Mucosa of descending colon (tissue), 3 donors: Measurements from ENCODE around the gene CERS5. TPM values are rescaled to one million over a fixed set of nuclear protein-coding genes. Genes with fewer than 3 reads are reported as not detected.

ENCODE experiments used
- ATAC-seq: fragments of 200-7000 bp; cut with Tn5 transposase; one replicate; pipeline ENCODE4 v1.9.1; 2020; ENCODE audit warnings: mild to moderate bottlenecking, moderate library complexity
- DNase-seq, 3 donors: peaks; one replicate each; pipeline ENCODE4 v3.0.0-alpha.2; 2020
- H3K36me3 ChIP-seq: fragments of 200-600 bp; one replicate; pipeline ENCODE4 v1.8.0; 2021; ENCODE audit warnings: low read depth, mild to moderate bottlenecking
- H3K4me1 ChIP-seq: fragments of 200-600 bp; one replicate; pipeline ENCODE4 v1.8.0; 2021; ENCODE audit warnings: low read depth, mild to moderate bottlenecking
- H3K4me3 ChIP-seq: fragments of 200-600 bp; one replicate; pipeline ENCODE4 v1.8.0; 2021; ENCODE audit warnings: mild to moderate bottlenecking
- H3K9me3 ChIP-seq: fragments of 200-600 bp; one replicate; pipeline ENCODE4 v1.8.0; 2021; ENCODE audit warnings: mild to moderate bottlenecking
- intact Hi-C, 2 donors: fragments of 100-400 bp; cut with DNase I in 1 of 2; cut with micrococcal nuclease in 1 of 2; formaldehyde crosslinking; loops; one replicate each; pipeline versions ENCODE4 v1.11.0 to v1.11.1; 2022; cut with DNase I, micrococcal nuclease
- total RNA-seq, 3 donors: library from RNA; stranded (reverse); fragmentation: NEBNext Ultra II Directional in 2 of 3; extraction: Animal tissue kit (Norgen Biotek cat#: 25700) in 2 of 3; gene quantifications; one replicate each; pipeline versions ENCODE4 v1.2.1 to v1.2.4, GENCODE V29; 2021 to 2023
- TF ChIP-seq, protein P1 (sequence below): fragments of 200-600 bp; IDR thresholded peaks from one replicate; pipeline ENCODE4 v1.8.0; 2022; ENCODE audit warnings: antibody characterized with exemption, mild to moderate bottlenecking
- donor health status: DM: no; HTN: no; CAD: no; lungs with moderate emphysema.
- donor health status: DM: no; HTN: no; CAD: no.
- donor health status: DM: no; HTN: yes; CAD: no.

Gene CERS5
- total RNA-seq, 3 donors from 2014 or later = 21.0 to 26.2 (median 23.0) TPM

DNA sequence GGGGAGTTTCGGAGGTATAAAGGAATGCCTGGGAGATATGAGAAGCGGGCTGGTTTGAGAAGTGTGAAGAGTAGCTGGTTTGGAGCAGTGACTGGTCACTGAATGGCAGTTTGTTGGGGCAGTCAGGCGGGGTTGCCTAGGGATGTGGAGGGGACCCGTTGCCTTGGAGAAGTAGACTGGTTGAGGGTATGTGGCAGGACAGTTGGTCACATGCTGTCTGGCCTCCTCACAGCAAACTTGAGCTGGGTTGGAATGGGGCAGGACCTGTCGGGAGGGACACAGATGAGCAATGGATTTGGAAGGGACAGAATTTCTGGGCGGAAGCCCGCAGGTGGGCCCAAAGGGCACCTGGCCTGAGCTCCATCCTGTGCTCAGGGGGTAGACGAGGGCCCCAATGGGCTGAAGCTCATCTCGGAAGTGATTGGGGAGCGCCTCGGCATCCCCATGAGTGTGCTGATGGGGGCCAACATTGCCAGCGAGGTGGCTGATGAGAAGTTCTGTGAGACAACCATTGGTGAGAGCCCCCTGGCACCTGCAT lies 61.2 kb downstream of the CERS5 start:
- Histone ChIP-seq H3K9me3 (no peaks in the 10 kb centered on the region), H3K4me3 (no peak overlapping the region), H3K4me1 (peaks cover 34% of the 10 kb centered on the region), H3K36me3 (no peaks in the 10 kb centered on the region)
- intact Hi-C loops = no loop called here
- ATAC-seq (no peak), DNase-seq (no peak)
- TF ChIP-seq, protein P1, sequence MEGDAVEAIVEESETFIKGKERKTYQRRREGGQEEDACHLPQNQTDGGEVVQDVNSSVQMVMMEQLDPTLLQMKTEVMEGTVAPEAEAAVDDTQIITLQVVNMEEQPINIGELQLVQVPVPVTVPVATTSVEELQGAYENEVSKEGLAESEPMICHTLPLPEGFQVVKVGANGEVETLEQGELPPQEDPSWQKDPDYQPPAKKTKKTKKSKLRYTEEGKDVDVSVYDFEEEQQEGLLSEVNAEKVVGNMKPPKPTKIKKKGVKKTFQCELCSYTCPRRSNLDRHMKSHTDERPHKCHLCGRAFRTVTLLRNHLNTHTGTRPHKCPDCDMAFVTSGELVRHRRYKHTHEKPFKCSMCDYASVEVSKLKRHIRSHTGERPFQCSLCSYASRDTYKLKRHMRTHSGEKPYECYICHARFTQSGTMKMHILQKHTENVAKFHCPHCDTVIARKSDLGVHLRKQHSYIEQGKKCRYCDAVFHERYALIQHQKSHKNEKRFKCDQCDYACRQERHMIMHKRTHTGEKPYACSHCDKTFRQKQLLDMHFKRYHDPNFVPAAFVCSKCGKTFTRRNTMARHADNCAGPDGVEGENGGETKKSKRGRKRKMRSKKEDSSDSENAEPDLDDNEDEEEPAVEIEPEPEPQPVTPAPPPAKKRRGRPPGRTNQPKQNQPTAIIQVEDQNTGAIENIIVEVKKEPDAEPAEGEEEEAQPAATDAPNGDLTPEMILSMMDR = no peak

DNA sequence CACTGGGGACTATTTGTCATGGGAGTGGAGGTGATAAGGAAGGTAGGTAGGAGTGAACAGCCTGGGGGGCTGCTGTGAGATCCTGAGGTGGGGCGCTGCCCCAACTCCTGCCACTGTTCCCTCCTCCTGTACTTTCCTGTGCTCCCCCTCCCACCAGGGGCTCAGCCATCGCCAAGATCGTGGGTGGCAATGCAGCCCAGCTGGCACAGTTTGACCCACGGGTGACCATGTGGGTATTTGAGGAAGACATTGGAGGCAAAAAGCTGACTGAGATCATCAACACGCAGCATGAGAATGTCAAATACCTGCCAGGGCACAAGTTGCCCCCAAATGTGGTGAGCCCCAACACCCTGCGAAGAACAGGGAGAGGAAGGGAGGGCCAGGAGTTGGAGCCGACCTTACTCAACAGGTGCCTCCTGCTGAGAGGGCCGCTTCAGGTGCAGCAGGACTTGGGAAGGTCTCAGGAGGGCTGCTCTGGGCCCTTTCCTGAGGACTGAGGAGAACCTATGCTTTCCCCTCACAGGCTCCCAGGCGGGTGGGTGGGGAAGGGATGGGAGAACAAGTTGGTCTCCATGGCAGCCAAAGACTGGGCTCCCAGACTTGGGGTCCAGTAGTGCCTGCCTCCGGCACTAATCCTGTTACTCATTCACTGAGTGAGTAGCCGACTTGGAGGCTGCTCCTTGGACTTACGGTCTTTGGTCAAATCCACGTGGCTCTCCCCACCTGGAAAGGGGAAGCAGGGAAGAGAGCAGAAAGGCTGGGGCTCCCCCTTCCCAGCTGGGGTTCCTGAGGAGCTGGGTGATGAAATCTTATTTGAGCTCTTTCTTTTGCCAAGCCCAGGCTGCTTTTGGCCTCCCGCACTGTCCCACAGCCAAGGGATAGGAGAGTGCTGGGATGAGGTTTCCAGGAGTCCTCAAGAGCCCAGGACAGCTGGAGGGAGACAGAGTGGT lies 62.5 kb downstream of the CERS5 start:
- Histone ChIP-seq H3K36me3 (no peaks in the 10 kb centered on the region), H3K9me3 (no peaks in the 10 kb centered on the region), H3K4me3 (no peak overlapping the region), H3K4me1 (peaks cover 22% of the 10 kb centered on the region)
- TF ChIP-seq, protein P1 = no peak
- intact Hi-C loops = no loop called here
- peak in 1 of 3 donors; percentile 18 for DNase-seq
- ATAC-seq = peak; percentile 31

DNA sequence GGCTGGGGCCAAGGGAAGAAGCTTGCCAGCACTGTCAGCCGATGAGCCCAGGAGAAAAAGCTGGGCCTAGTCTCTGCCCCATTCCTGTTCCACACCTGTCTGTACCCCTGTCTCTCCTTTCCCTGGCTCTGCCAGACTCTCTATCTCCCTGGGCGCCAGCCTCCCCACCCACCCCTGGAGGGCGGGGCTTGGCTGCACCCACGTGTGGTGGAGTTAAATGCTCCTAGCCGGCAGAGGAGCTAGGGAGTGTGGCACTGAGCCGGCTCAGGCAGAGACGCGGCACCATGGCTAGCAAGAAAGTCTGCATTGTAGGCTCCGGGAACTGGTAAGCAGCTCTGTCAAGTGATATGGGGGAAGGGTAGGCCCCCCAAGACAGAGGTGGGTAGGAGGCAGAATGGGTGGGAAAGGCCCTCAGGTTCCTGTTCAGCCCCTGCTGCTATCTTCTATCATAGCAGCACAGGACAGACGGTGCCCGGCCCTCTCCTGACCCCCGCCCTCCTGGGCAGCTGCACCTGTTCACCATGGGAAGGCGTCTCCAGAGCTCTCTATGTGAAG lies 63.3 kb downstream of the CERS5 start, which contains the start of gene GPD1:
TSS of gene GPD1 (plus strand) at position 242 of the 555 bp plus-strand sequence. CDS start at position 285, 43 bp downstream.
- peak; percentile 96 for ATAC-seq
- intact Hi-C loops = no loop called here
- TF ChIP-seq, protein P1 = no peak
- no peaks in the 10 kb centered on the region for H3K36me3 ChIP-seq
- H3K4me1 ChIP-seq = peaks cover 15% of the 10 kb centered on the region
- H3K9me3 ChIP-seq = no peaks in the 10 kb centered on the region
- DNase-seq = peak; percentile 78 to 89 (median 86)
- no peak within 1 kb of the TSS for H3K4me3 ChIP-seq

DNA sequence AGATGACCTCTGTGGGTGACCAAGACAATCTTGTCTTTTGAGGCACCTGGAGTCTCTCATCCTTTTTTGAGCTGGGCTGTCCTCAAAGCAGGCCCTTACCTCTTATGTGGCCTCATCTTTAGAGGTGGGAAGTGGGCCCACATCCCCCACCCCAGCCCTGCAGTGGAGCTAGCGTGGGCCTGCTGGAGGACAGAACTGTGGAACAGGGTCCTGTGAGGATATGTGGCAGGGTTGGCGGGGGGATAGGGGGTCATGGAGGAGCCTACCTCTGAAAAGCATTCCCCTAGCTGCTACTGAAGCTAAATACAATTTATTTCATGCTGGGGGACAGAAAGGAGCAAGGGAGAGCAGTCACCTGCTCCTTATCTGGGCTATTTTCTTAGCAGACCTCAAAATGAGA lies 63.8 kb downstream of the CERS5 start:
- no peaks in the 10 kb centered on the region for H3K9me3 ChIP-seq
- peaks cover 15% of the 10 kb centered on the region for H3K4me1 ChIP-seq
- intact Hi-C loops = no loop called here
- no peaks in the 10 kb centered on the region for H3K36me3 ChIP-seq
- no peak overlapping the region for H3K4me3 ChIP-seq
- ATAC-seq (no peak), DNase-seq (no peak)
- TF ChIP-seq, protein P1 = no peak

DNA sequence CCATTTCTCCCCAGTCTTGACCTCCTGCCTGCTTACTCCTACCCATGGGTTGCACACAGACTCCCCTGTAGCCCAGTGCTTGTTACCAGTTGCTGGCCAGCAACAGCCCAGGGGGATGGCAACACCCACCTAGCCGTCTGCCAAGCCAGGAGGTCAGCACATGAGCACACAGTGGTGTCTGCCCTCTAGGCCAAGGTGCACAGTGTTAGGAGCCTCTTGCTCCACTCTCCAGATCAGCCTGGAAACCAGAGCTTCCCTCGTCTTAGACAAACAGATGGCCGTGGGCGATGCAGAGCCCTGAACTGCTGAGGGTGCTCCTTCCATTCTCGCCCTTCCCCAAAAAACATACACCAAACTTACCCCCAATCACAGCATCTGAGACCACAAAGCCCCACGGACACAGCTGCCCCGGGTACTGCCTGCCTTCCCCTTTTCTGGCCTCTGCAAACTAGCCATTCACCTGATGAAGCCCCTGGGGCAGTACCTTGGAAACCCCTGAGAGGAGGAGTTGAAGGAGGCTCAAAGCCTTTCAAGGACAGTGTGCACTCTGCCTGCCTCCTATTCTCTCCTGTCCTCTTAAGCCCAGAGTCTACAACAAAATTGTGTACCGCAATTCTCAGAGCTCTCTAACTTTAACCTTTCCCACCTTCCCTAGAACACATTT lies 64.4 kb downstream of the CERS5 start:
- intact Hi-C loops = no loop called here
- H3K4me3 ChIP-seq = no peak overlapping the region

More for the DNA sequence above, 64.4 kb downstream of the CERS5 start:
- TF ChIP-seq, protein P1 = no peak
- peaks cover 13% of the 10 kb centered on the region for H3K4me1 ChIP-seq
- H3K9me3 ChIP-seq = no peaks in the 10 kb centered on the region
- no peak for DNase-seq
- peaks cover 5% of the 10 kb centered on the region for H3K36me3 ChIP-seq
- no peak for ATAC-seq
